Spleen (tissue), 7 donors: ENCODE data around the gene CPSF4.

ENCODE experiments used
- POLR2A ChIP-seq, 3 donors: fragments of 450-650 bp; IDR thresholded peaks; one replicate each; pipeline ENCODE4 v1.5.1; 2017; ENCODE audit warnings: antibody characterized with exemption in 3 of 3, mild to moderate bottlenecking in 1 of 3
- POLR2AphosphoS5 ChIP-seq, 3 donors: sonication (generic); formaldehyde crosslinking; IDR thresholded peaks; one replicate each; pipeline ENCODE4 v1.5.1; 2017; ENCODE audit warnings: antibody characterized with exemption in 3 of 3
- TF ChIP-seq, protein P1 (sequence below), 11 experiments: fragments of 200-600 bp in 7 of 11; fragments of 450-650 bp in 4 of 11; sonication (generic) in 4 of 11; IDR thresholded peaks in 8 of 11; conservative IDR thresholded peaks in 3 of 11; 1 replicate in 7 of 11; 2 replicates in 4 of 11; pipeline versions ENCODE4 v1.4.0 to v1.8.0; 2016 to 2021; ENCODE audit warnings: antibody characterized with exemption in 11 of 11, inconsistent platforms in 4 of 11, mild to moderate bottlenecking in 1 of 11
- donor health status: DM: no; HTN: no; CAD: no; lungs with moderate emphysema.
- donor health status: DM: no; HTN: no; CAD: no.
- donor health status: DM: no; HTN: no; CAD: no.

DNA sequence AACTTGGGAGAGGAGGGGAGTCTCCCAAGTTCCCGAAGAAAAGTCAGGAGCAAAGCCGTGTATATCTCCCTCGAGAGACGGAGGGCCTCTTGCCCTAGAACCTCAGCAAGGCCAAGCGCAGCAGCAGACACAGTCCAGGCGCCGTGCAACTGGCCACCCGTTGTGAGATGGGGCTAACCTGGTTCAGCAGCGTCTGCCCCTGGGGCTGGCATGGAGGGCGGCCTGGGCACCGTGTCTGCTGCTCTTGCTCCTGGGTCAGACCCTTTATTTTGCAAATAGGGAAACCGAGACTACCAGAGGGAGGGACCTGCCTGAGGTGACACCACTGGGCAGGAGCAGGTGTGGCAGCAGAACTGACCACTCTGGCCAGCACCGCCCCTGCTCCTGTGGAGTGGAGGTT lies 13.8 kb downstream of the CPSF4 start:
- TF ChIP-seq, protein P1, sequence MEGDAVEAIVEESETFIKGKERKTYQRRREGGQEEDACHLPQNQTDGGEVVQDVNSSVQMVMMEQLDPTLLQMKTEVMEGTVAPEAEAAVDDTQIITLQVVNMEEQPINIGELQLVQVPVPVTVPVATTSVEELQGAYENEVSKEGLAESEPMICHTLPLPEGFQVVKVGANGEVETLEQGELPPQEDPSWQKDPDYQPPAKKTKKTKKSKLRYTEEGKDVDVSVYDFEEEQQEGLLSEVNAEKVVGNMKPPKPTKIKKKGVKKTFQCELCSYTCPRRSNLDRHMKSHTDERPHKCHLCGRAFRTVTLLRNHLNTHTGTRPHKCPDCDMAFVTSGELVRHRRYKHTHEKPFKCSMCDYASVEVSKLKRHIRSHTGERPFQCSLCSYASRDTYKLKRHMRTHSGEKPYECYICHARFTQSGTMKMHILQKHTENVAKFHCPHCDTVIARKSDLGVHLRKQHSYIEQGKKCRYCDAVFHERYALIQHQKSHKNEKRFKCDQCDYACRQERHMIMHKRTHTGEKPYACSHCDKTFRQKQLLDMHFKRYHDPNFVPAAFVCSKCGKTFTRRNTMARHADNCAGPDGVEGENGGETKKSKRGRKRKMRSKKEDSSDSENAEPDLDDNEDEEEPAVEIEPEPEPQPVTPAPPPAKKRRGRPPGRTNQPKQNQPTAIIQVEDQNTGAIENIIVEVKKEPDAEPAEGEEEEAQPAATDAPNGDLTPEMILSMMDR (IDR thresholded peaks at IDR 0.05 in 8 of 11, conservative IDR thresholded peaks at IDR 0.05 in 3 of 11): no peak
- TF ChIP-seq POLR2A (IDR thresholded peaks at IDR 0.05): no peak
- no peak for TF ChIP-seq POLR2AphosphoS5 (IDR thresholded peaks at IDR 0.05)
